CD8-positive, alpha-beta memory T cell (primary cell): ENCODE measurements around the gene TICAM1. TPM values are rescaled to one million over a fixed set of nuclear protein-coding genes. Genes with fewer than 3 reads are reported as not detected.
A peak's percentile ranks its signal among the peaks of the same experiment; 100 is the strongest.
"Not testable (repeated sequence)": the region's sequence is repeated elsewhere in the genome, so short reads cannot be mapped to it uniquely, and the experiment has no call there.

Experiments
- CTCF ChIA-PET: fragments of 350-600 bp; sonication (Branson Sonifier 250); formaldehyde crosslinking; loops from one replicate; lab custom pipeline; 2021; ENCODE audit warnings: antibody characterized with exemption; lab: Charles Lee
- POLR2A ChIA-PET: fragments of 350-600 bp; sonication (Branson Sonifier 250); formaldehyde crosslinking; loops from one replicate; lab custom pipeline; 2021; ENCODE audit warnings: antibody characterized with exemption; lab: Charles Lee
- DNase-seq, 5 donors: peaks; one replicate each; pipeline versions ENCODE4 v3.0.0 to v3.0.0-alpha.2; 2020 to 2022; ENCODE audit warnings: mixed read lengths in 1 of 5
- H3K27ac ChIP-seq: one replicate; pipeline ENCODE4 v1.7.0; 2013; ENCODE audit warnings: low read depth, mild to moderate bottlenecking, low read length, moderate library complexity
- H3K27me3 ChIP-seq: 2 replicates; pipeline ENCODE4 v1.7.0; 2013; ENCODE audit warnings: low read length, mild to moderate bottlenecking; ENCODE audit not compliant: insufficient read depth, poor library complexity, severe bottlenecking
- H3K36me3 ChIP-seq: 2 replicates; pipeline ENCODE4 v1.7.0; 2013; ENCODE audit warnings: mild to moderate bottlenecking, low read length, moderate library complexity; ENCODE audit not compliant: insufficient read depth
- H3K4me1 ChIP-seq: 2 replicates; pipeline ENCODE4 v1.7.0; 2013; ENCODE audit warnings: mild to moderate bottlenecking, low read length, moderate library complexity; ENCODE audit not compliant: insufficient read depth
- H3K4me3 ChIP-seq: 2 replicates; pipeline ENCODE4 v1.7.0; 2013; ENCODE audit warnings: mild to moderate bottlenecking, low read length
- H3K9me3 ChIP-seq: 2 replicates; pipeline ENCODE4 v1.7.0; 2013; ENCODE audit warnings: mild to moderate bottlenecking, low read length
- H3K27ac Mint-ChIP-seq, 8 donors: one replicate each; pipeline ENCODE4 v1.8.0; 2020 to 2021; ENCODE audit warnings: mixed read lengths in 8 of 8, mild to moderate bottlenecking in 6 of 8, inconsistent platforms in 3 of 8, moderate library complexity in 3 of 8
- H3K27me3 Mint-ChIP-seq, 2 donors: one replicate each; pipeline ENCODE4 v1.8.0; 2020 to 2021; ENCODE audit warnings: mixed read lengths in 2 of 2, mild to moderate bottlenecking in 1 of 2, moderate library complexity in 1 of 2
- H3K36me3 Mint-ChIP-seq, 3 donors: one replicate each; pipeline ENCODE4 v1.8.0; 2020 to 2021; ENCODE audit warnings: mixed read lengths in 3 of 3, inconsistent platforms in 1 of 3, mild to moderate bottlenecking in 1 of 3
- H3K4me1 Mint-ChIP-seq, 3 donors: one replicate each; pipeline ENCODE4 v1.8.0; 2020 to 2021; ENCODE audit warnings: mixed read lengths in 3 of 3, inconsistent platforms in 1 of 3, mild to moderate bottlenecking in 1 of 3
- H3K4me3 Mint-ChIP-seq, 7 donors: one replicate each; pipeline ENCODE4 v1.8.0; 2020 to 2021; ENCODE audit warnings: mixed read lengths in 7 of 7, mild to moderate bottlenecking in 6 of 7, moderate library complexity in 4 of 7, inconsistent platforms in 2 of 7
- H3K9me3 Mint-ChIP-seq, 5 donors: one replicate each; pipeline ENCODE4 v1.8.0; 2020 to 2022; ENCODE audit warnings: mixed read lengths in 5 of 5, mild to moderate bottlenecking in 3 of 5, moderate library complexity in 2 of 5, inconsistent platforms in 1 of 5
- polyA plus RNA-seq: library from polyadenylated mRNA; unstranded; fragments of 300-500 nt; fragmentation: Illumina TruSeq; gene quantifications from one replicate; pipeline ENCODE4 v1.2.3, GENCODE V29; 2021
- total RNA-seq, 2 experiments: library from RNA; stranded (reverse); gene quantifications; one replicate each; pipeline ENCODE4 v1.2.3, GENCODE V29; 2021

Gene TICAM1
- total and polyA plus RNA-seq, 3 experiments from 2014 or later, result 13.8 to 26.5 (median 24.4) TPM

DNA sequence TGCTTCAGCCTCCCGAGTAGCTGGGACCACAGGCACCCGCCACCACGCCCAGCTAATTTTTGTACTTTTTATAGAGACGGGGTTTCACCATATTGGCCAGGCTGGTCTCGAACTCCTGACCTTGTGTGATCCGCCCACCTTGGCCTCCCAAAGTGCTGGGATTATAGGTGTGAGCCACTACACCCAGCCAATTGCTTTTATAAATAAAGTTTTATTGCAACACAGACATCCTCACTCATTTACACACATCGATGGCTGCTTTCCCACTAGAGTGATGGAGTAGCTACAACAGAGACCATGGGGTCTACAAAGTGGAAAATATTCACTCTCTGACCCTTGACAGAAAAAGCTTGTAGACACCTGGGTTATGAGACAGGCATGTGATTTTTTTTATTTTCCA, 9.2 kb downstream of the TICAM1 start:
- CTCF ChIA-PET, result interaction anchor here (0.8 to 1.5 kb wide), 3 partner anchors 9 to 29 kb away, joined by 3 to 8 read pairs (median 3); no protein-coding TSS in a partner anchor
- H3K9me3 ChIP-seq, H3K4me1 ChIP-seq, H3K4me3 Mint-ChIP-seq, H3K9me3 Mint-ChIP-seq, H3K36me3 ChIP-seq, H3K27ac ChIP-seq, H3K4me1 Mint-ChIP-seq, H3K4me3 ChIP-seq, DNase-seq, H3K27me3 ChIP-seq, H3K27me3 Mint-ChIP-seq: not testable (repeated sequence)
- POLR2A ChIA-PET, result interaction anchor here (0.6 kb wide), 1 partner anchor 13 kb away, joined by 3 read pairs; no protein-coding TSS in a partner anchor
- peak overlapping the region in 1 of 8 donors; percentile 33 for H3K27ac Mint-ChIP-seq
- H3K36me3 Mint-ChIP-seq, result peaks cover 0 to 31% (median 5%) of the 10 kb centered on the region in 3 donors

DNA sequence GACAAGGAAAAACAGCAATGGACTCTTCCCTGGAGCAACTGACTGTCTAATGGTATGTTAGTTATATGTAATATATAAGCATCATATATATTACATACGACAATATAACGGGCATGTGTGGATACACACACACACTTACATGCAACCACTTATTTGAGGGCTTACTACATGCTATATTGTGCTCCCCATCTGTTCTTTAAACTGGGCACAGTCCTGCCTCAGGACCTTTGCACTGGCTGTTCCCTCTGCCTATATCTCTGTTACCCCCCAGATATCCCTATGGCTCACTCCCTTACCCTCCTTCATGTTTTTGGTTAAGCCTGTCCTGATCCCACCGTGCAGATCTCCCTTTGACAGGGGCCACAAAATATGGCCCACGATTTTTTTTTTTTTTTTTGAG, 10.2 kb downstream of the TICAM1 start:
- H3K4me3 ChIP-seq, result no peak overlapping the region
- no peak for DNase-seq
- Mint-ChIP-seq H3K9me3 (no peaks in the 10 kb centered on the region), H3K27ac (peak overlapping the region in 1 of 8 donors; percentile 24), H3K36me3 (peaks cover 0 to 41% (median 5%) of the 10 kb centered on the region in 3 donors), H3K4me3 (no peak overlapping the region), H3K27me3 (no peaks in the 10 kb centered on the region), H3K4me1 (peaks cover 0 to 2% (median 2%) of the 10 kb centered on the region in 3 donors)
- no peaks in the 10 kb centered on the region for H3K9me3 ChIP-seq
- CTCF ChIA-PET, result interaction anchor here (0.8 to 1.3 kb wide), 2 partner anchors 8 to 11 kb away, joined by 3 read pairs; no protein-coding TSS in a partner anchor
- H3K4me1 ChIP-seq, result no peaks in the 10 kb centered on the region
- no peak overlapping the region for H3K27ac ChIP-seq
- POLR2A ChIA-PET, result no interaction called here
- H3K36me3 ChIP-seq, result no peaks in the 10 kb centered on the region
- H3K27me3 ChIP-seq, result no peaks in the 10 kb centered on the region

DNA sequence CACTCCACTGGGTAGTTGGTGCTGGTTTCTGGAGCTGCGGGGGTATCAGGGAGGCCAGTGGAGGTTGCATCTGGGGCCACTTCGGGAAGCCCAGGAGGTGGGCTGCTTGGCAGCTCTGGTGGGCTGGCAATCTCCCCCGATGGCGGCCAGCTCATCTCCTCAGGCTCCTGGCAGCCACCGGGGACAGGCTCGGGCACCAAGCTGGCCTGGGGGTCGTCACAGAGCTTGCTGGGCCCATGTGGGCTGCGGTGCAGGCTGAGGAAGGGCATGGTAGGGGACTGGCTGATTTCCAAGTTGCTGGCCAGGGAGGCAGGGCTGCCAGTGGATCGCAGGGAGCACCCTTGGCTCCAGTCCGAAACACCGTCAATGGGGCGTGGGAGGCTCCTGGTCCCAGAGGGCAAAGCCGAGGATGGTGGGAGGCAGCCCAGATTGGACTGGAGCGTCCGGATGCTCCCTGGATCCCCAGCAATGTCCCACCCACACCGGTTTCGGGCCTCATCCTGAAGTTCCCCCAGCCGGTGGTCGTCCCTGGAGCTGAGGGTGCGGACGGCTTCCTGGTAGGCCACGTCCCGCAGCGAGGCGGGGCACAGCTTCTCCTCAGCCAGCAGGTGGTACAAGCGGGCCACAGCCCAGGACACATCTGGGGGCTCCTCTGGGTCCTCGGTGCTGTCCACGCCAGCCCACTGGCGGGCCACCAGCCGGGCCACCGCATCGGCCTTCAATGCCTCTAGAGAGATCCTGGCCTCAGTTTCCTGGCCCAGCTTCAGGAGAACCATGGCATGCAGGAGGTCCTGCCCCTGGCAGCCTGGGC, 13.8 kb downstream of the TICAM1 start:
- ChIA-PET CTCF (interaction anchor here (0.8 to 2.7 kb wide), 7 partner anchors 8 to 213 kb away, joined by 3 to 17 read pairs (median 3); partner anchors contain the start of gene FEM1A), POLR2A (interaction anchor here (0.6 to 1.0 kb wide), 3 partner anchors 9 to 210 kb away, joined by 3 to 6 read pairs (median 4); no protein-coding TSS in a partner anchor)
- peaks cover 0 to 37% (median 3%) of the 10 kb centered on the region in 3 donors for H3K36me3 Mint-ChIP-seq
- Histone ChIP-seq H3K4me3 (no peak overlapping the region), H3K4me1 (peaks cover 10% of the 10 kb centered on the region), H3K27me3 (no peaks in the 10 kb centered on the region), H3K9me3 (no peaks in the 10 kb centered on the region), H3K36me3 (no peaks in the 10 kb centered on the region), H3K27ac (no peak overlapping the region)
- no peaks in the 10 kb centered on the region for H3K27me3 Mint-ChIP-seq
- H3K4me3 Mint-ChIP-seq, result no peak overlapping the region
- no peaks in the 10 kb centered on the region for H3K9me3 Mint-ChIP-seq
- no peak for DNase-seq
- H3K4me1 Mint-ChIP-seq, result peaks cover 7 to 17% (median 10%) of the 10 kb centered on the region in 3 donors
- H3K27ac Mint-ChIP-seq, result no peak overlapping the region

DNA sequence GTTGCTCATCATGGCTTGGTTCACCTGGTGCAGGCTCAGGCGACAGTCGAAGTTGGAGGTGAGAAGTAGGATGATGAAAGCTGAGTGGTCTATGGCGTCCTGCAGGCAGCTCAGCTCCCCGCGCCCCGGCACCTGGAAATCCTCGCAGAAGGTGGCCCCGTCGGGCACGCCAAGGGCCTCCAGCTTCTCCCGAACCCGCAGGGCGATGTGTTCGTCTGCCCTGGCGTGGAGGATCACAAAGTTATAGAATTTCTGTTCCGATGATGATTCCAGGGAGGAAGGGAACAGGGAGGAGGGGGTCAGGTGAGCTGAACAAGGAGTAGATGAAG, 14.6 kb downstream of the TICAM1 start:
- H3K27ac Mint-ChIP-seq, result peak overlapping the region in 2 of 8 donors; percentile 56 to 88

DNA sequence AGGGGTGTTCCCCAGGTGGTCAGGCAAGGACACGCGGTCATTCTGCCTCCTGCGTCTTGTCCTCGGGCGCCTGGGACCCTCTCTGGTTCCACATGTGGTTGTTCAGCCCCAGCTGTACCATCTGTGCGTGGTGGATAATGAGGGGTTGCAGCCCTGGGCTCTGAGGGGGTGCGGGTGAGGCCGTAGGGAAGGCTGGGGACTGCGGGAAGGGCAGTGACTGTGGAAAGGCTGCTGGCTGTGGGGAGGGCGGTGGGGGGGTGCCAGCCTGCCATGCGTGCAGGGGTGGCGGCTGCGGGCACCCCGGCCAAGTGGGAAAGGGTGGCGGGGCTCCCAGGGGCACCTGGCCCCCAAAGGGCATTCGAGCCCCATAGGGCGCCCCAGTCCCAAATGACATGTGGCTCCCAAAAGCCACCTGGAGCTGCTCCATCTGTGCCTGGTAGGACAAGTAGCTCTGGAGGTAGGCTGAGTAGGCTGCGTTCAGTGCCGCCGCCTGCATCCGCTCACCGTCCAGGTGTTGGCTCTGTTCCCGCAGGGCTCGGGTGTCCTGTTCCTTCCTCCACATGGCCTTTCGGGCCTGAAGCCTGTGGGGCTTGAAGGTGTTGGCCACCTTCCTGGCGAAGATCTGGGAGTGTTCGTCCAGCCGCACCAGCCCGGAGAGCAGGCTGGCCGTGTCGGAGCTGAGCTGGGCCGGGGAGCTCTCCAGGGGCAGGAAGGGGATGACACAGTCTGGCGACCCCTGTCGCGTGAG, 15.1 kb downstream of the TICAM1 start:
- H3K36me3 ChIP-seq, result no peaks in the 10 kb centered on the region
- no peak overlapping the region for H3K4me3 Mint-ChIP-seq
- no peak overlapping the region for H3K4me3 ChIP-seq
- H3K27me3 Mint-ChIP-seq, result no peaks in the 10 kb centered on the region
- POLR2A ChIA-PET, result interaction anchor here (0.5 to 1.0 kb wide), 2 partner anchors 10 to 13 kb away, joined by 3 read pairs; no protein-coding TSS in a partner anchor
- H3K36me3 Mint-ChIP-seq, result peaks cover 0 to 34% (median 2%) of the 10 kb centered on the region in 3 donors
- no peaks in the 10 kb centered on the region for H3K27me3 ChIP-seq
- H3K4me1 ChIP-seq, result peaks cover 10% of the 10 kb centered on the region
- H3K27ac ChIP-seq, result no peak overlapping the region
- peaks cover 10 to 18% (median 16%) of the 10 kb centered on the region in 3 donors for H3K4me1 Mint-ChIP-seq
- H3K9me3 Mint-ChIP-seq, result no peaks in the 10 kb centered on the region
- DNase-seq, result no peak
- H3K9me3 ChIP-seq, result no peaks in the 10 kb centered on the region
- peak overlapping the region in 1 of 8 donors; percentile 56 for H3K27ac Mint-ChIP-seq
- CTCF ChIA-PET, result interaction anchor here (1.0 to 2.3 kb wide), 4 partner anchors 11 to 215 kb away, joined by 3 to 6 read pairs (median 4); partner anchors contain the start of gene FEM1A

More for the DNA sequence above, 14.6 kb downstream of the TICAM1 start:
- H3K9me3 ChIP-seq, result no peaks in the 10 kb centered on the region
- H3K27ac ChIP-seq, result no peak overlapping the region
- ChIA-PET POLR2A (interaction anchor here (0.5 to 1.0 kb wide), 3 partner anchors 10 to 211 kb away, joined by 3 to 4 read pairs (median 3); no protein-coding TSS in a partner anchor), CTCF (interaction anchor here (0.8 to 2.7 kb wide), 6 partner anchors 8 to 214 kb away, joined by 3 to 17 read pairs (median 4); partner anchors contain the start of gene FEM1A)
- no peaks in the 10 kb centered on the region for H3K9me3 Mint-ChIP-seq
- DNase-seq, result no peak
- no peak overlapping the region for H3K4me3 Mint-ChIP-seq
- H3K4me1 Mint-ChIP-seq, result peaks cover 7 to 15% (median 10%) of the 10 kb centered on the region in 3 donors
- peaks cover 10% of the 10 kb centered on the region for H3K4me1 ChIP-seq
- H3K36me3 ChIP-seq, result no peaks in the 10 kb centered on the region
- no peaks in the 10 kb centered on the region for H3K27me3 Mint-ChIP-seq
- no peaks in the 10 kb centered on the region for H3K27me3 ChIP-seq
- no peak overlapping the region for H3K4me3 ChIP-seq
- H3K36me3 Mint-ChIP-seq, result peaks cover 0 to 34% (median 3%) of the 10 kb centered on the region in 3 donors

DNA sequence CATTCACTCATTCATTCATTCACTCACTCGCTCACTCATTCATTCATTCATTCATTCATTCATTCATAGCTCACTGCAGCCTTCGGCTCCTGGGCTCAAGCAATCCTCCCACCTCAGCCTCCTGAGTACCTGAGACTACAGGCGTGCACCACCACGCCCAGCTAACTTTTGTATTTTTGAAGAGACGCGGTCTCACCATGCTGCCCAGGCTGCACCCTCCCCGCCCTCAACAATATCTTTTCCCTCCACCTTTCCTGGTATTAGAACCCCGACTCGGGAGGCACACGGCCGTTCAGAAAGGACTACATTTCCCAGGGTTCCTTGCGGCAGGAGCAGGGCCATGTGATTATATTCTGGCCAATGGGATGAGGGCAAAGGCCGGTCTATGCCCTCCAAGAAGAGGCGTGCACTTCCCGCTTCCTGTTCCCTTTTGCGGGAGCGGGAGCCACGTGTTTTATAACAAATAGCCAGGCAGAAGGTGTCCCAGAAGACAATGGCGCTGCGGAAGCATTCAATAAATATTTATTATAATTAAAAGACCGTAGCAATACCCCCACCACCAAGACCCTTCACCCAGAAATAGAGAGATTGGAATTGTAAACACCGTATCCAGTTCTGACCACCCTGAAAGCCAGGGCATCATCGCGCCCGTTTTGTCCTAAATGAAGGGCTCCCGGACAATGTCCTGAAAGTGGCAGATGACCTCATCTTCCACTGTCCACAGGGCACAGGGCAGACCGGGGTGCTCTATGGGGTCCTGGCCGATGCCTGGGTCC, 15.9 kb downstream of the TICAM1 start:
- Histone ChIP-seq H3K27me3 (no peaks in the 10 kb centered on the region), H3K36me3 (no peaks in the 10 kb centered on the region), H3K4me3 (peak overlapping the region; percentile 42), H3K4me1 (peaks cover 10% of the 10 kb centered on the region), H3K9me3 (no peaks in the 10 kb centered on the region), H3K27ac (no peak overlapping the region)
- H3K36me3 Mint-ChIP-seq, result peaks cover 0 to 30% (median 0%) of the 10 kb centered on the region in 3 donors
- POLR2A ChIA-PET, result no interaction called here
- H3K4me3 Mint-ChIP-seq, result peak overlapping the region; percentile 1 to 89 (median 76)
- DNase-seq, result peak; percentile 51 to 80 (median 72)
- H3K9me3 Mint-ChIP-seq, result no peaks in the 10 kb centered on the region
- H3K27me3 Mint-ChIP-seq, result no peaks in the 10 kb centered on the region
- peaks cover 10 to 18% (median 17%) of the 10 kb centered on the region in 3 donors for H3K4me1 Mint-ChIP-seq
- peak overlapping the region in 7 of 8 donors; percentile 34 to 91 (median 79) for H3K27ac Mint-ChIP-seq
- CTCF ChIA-PET, result no interaction called here
